ENCODE measurements around the gene ASS1.

DNA sequence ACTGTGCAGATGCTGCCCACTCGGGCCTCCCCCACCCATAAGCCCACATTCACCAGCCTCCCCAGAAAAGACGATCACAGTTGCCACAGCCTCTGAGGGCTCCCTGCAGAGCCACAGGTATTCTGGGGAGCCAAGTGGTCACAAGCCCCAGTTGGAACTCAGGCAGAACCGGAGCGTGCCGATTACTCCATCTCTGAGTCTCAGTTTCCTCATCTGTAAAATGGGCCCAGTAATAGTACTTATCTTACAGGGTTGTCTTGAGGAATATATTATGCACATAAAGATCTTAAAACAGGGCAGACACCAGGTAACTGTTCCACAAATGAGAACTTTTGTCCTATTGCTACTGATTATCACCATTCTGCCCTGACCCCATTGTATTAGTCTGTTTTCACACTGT is 77.0 kb downstream of the ASS1 start:
- TF ChIP-seq, protein P1, sequence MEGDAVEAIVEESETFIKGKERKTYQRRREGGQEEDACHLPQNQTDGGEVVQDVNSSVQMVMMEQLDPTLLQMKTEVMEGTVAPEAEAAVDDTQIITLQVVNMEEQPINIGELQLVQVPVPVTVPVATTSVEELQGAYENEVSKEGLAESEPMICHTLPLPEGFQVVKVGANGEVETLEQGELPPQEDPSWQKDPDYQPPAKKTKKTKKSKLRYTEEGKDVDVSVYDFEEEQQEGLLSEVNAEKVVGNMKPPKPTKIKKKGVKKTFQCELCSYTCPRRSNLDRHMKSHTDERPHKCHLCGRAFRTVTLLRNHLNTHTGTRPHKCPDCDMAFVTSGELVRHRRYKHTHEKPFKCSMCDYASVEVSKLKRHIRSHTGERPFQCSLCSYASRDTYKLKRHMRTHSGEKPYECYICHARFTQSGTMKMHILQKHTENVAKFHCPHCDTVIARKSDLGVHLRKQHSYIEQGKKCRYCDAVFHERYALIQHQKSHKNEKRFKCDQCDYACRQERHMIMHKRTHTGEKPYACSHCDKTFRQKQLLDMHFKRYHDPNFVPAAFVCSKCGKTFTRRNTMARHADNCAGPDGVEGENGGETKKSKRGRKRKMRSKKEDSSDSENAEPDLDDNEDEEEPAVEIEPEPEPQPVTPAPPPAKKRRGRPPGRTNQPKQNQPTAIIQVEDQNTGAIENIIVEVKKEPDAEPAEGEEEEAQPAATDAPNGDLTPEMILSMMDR (IDR thresholded peaks at IDR 0.05), result no peak
- TF ChIP-seq EP300 (IDR thresholded peaks at IDR 0.05; ENCODE audit: low read depth), result no peak

Data from transverse colon (tissue), 3 donors.